GM19025 (cell line): Measurements from ENCODE around the gene SCFD2.
"Not testable (repeated sequence)": the region's sequence is repeated elsewhere in the genome, so short reads cannot be mapped to it uniquely, and the experiment has no call there.

Source experiments
- ATAC-seq: cut with Tn5 transposase; IDR thresholded peaks from one replicate; pipeline ENCODE4 v1.9.1; 2021; ENCODE audit warnings: mild to moderate bottlenecking, low read depth, moderate library complexity; ENCODE audit not compliant: unreplicated experiment

The SCFD2 gene

DNA sequence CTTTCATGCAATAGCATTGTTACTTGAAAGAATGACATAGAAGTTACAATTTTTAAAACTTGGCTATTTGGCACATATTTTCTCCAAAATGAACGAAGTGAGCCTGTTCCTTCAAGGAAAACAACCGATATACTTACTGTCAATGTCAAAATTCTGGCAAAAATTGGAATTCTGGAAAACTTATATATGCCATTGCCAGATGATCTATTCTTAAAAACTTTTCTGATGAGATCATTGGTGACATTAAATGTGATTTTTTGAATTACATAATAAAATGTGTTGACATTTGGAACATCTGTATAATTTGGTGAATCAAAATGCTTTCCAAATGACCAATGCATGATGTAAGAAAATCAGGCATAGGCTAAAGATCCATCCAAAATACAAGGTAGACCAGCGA is 209.0 kb downstream of the SCFD2 start:
- no peak for ATAC-seq

DNA sequence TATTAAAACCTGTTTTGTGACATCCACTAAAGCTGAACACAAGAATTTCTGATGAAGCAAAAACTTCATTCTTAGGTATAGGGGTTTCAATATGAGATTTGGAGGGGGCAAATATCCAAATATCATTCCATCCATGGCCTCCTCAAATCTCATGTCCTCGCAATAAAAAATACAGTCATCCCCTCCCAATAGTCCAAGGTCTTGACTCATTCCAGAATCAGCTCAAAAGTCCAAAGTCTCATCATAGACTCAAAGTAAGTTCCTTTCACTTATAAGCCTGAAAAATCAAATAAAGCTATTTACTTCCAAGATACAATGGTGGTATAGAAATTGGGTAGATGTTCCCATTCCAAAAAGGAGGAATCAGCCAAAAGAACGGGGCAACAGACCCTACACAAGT is 213.4 kb downstream of the SCFD2 start:
- no peak for ATAC-seq

DNA sequence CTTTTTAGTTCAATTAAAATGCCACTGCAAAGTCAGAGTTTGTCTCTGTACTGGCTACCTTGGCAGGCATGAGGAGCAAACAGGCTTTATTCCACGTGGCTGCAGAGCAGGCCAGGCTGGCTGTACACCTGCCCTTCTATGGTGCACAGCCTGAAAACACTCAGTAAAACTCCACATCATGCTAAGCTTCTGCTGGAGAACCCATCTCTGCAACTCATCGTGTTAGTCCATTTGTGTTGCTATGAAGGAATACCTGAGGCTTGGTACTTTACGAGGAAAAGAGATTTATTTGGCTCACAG is 214.4 kb downstream of the SCFD2 start:
- no peak for ATAC-seq

DNA sequence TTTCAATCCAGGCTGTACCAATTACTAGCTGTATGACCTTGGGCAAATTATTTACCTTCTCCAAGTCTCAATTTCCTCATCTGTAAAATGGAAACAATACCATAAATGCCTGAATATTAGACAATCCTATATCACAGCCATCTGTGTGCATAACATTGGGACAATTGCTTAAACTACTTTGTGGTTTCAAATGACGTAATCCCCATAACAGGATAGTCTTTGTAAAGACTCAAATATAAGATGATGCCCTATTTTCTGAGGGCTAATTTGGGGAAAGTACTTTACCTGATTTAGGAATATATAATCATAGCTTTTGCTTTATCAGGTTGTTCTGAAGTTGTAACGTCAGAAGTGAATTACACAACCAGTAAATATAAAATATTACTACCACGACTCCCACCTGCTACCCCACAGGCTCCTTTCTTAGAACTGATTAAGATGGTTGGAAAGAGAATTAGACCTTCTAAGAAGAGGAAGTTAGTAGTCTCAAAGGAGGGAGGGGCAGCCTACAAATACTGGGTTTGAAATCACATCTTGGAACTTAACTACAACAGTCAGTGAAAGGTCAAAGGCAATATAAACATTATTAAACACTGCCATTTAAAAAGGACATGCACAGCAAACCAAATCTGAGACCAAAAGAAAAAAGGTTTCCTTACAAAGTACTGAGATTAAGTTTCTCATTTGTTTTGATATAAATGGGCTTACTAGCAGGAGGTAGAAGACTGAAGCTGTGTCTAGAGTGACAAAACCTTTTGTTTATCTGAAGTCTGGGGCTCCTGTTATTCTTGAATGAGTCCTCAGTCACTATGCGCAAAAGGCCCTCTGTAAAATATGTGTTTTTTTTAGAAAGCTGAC is 215.0 kb downstream of the SCFD2 start:
- no peak for ATAC-seq

GRCh38 chr4:53147711-53148110 is 218.2 kb downstream of the SCFD2 start:
- no peak for ATAC-seq

DNA sequence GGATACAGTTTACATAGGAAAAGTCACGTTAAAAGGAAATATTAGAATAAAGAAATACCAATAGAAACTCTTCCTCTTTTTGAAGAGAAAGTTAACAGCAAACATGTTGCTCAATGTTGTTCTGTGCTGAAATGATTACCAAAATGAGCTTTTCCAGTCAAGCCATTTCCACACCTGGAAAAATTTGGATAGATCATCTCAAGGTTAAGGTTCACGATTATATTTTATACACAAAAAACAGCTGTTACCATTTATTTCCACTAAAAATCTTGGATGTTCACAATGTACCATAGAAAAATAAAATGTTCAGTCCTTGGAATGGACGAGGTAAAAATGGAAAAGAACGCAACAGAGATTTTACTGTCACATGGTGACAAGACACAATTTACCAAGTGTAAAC is 218.7 kb downstream of the SCFD2 start:
- no peak for ATAC-seq

- ATAC-seq, result no peak
These were observed 224.6 kb downstream of the SCFD2 start for GRCh38 chr4:53141308-53141707.

GRCh38 chr4:53139256-53139655 is 226.6 kb downstream of the SCFD2 start:
- ATAC-seq, result not testable (repeated sequence)

DNA sequence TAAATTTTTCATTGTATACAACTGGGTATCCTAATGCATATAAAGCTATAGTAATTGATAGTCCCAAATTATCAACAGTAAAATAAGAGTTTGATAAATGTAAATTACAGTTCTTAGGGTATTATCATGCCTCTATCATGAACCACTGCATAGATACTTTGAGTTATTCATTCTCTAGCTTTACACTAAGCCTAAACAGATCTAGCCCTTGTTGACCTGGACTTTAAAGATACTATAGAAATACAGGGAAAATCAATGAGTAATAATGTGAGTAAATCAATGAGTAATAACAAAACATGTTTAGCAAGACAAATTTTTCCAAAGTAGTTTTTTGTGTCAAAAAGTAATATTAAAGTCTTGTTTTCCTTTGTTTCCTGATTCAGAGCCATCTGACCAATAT is 228.4 kb downstream of the SCFD2 start:
- no peak for ATAC-seq

GRCh38 chr4:53136954-53137353 is 228.9 kb downstream of the SCFD2 start:
- no peak for ATAC-seq

DNA sequence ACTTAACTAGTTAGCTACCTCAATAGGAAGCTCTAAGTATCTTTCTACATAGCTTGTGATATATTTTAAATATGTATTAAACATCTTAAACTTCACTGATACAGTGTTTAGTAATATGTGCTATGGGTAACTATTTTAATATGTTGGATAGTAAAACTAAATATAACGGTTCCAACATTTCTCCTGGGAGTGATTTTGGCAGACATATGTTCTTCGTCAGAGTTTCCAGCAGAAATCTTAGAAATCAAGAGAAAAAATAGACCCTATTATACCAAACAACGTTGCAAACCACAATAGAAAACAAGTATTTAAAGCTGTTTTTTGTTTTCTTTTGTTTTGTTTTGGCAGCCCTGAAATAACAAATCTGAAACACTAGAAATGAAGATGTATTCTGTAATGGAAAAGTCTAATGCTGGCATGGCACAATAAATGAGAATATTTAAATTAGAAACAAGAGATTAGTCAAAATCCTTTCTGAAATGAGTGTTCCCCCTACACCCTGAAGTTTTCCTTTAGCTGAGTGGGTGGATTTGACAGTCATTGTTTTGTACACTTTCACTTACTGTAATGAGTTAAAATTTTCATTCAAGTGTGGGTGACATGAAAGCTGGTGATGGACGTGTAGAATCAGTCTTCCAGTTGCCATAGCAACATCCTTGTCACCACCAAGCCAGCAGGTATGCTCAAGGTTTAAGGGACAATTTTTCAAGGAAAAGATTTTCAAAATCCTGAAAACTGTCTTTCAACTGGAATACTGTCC is 233.5 kb downstream of the SCFD2 start:
- no peak for ATAC-seq

GRCh38 chr4:53131562-53131925 is 234.3 kb downstream of the SCFD2 start:
- no peak for ATAC-seq

DNA sequence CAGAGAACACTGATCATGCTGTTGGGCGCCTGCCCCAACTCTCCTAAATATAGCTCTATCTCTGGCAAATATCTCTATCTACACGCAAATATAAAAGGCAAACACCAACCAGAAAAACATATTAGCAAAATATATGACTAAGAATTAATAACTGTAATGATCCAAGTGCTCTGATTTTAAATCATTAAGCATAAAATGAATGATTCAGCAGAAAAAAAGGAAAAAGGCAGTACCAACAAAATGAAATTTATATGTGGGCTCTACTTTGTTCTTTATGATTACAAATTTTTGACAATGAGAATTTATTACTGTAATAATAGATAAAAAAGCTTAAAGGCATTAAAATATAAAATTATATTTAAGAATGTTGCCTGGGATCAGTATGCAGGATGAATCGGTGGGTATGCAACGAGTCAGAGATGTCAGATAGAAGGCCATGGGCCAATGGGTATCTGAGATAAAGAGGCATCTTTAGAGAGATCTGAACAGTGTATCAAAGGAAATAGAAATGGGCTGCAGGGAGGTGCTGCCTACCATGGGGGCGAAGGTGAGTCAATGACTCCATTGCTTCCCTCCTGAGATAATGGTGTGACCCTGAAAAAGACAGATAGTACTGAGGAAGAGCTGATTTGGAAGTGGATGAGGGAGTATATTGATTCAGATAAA is 234.8 kb downstream of the SCFD2 start:
- ATAC-seq, result no peak

DNA sequence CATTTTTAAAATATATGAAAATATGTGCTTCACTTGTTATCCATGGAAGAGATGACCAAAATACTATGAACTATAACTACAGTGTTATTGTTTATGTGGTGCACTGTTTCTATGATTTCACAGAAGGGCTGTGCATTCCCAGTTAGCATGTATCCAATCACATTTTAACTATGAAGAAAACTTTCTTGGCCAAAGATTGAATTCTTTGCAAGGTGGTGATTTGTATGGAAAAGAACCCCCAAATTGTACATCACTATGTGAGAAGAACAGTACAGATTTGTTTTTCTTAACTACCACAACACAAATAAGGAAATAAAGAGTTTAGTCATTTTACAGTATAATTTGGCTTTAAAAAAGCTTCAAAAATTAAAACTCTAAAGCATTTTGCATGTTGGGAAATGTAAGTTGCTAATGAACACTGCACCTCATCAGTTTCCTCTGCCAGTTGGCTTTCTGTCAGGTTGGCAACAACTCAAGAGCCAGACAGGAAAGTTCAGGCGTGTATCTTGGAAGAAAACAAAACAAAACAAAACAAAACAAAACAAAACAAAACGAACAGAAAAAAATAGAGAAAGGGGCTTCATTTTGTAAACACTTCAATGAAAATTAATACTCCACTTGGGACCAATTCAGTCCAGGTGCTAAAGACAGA is 237.0 kb downstream of the SCFD2 start:
- ATAC-seq, result no peak

GRCh38 chr4:53128231-53128630 is 237.6 kb downstream of the SCFD2 start:
- no peak for ATAC-seq

DNA sequence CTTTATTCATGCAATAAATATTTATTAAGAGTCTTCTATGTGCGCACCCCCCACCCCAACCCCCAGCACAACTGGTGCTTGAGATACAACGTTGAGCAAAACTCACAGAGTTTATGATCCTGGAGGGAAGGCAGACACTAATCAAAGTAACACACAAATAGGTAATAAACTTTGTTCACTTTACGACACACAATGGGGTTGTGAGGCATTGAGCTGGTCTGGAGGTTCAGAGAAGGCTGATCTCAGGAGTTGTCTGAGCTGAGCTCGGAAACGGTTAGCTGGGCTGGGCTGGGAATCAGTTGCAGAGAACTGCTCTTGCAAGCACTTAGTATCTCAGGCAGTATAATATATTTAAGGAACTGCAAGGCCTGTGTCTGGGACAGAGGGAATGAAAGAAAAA is 238.5 kb downstream of the SCFD2 start:
- ATAC-seq, result no peak

GRCh38 chr4:53126099-53126498 is 239.8 kb downstream of the SCFD2 start:
- ATAC-seq, result no peak

GRCh38 chr4:53123819-53124218 is 242.0 kb downstream of the SCFD2 start:
- ATAC-seq, result no peak

GRCh38 chr4:53123171-53123570 is 242.7 kb downstream of the SCFD2 start:
- no peak for ATAC-seq

- ATAC-seq, result no peak
These were observed 243.4 kb downstream of the SCFD2 start for GRCh38 chr4:53122280-53123116.
